ENCODE measurements around the gene TBXT.

GRCh38 chr6:166119116-166119911, 48.3 kb downstream of the TBXT start:
- TF ChIP-seq POLR2A (IDR thresholded peaks at IDR 0.05) (no peak), CTCF (IDR thresholded peaks at IDR 0.05) (no peak)
